Trophoblast cell (in vitro differentiated cells and primary cell): ENCODE measurements around the gene IPO11.

Experiments
- DNase-seq, 2 donors: peaks; one replicate each; pipeline ENCODE4 v3.0.0-alpha.2; 2016
- H2AFZ ChIP-seq: 2 replicates; pipeline ENCODE4 v1.6.1; 2013; ENCODE audit warnings: low read length, moderate library complexity, mild to moderate bottlenecking; ENCODE audit not compliant: insufficient read depth, poor library complexity
- H2AK5ac ChIP-seq: 2 replicates; pipeline ENCODE4 v1.6.1; 2013; ENCODE audit warnings: mild to moderate bottlenecking, low read length
- H2BK120ac ChIP-seq: 2 replicates; pipeline ENCODE4 v1.6.1; 2013; ENCODE audit warnings: low read length, mild to moderate bottlenecking, moderate library complexity; ENCODE audit not compliant: insufficient read depth, poor library complexity
- H2BK12ac ChIP-seq: 2 replicates; pipeline ENCODE4 v1.6.1; 2013; ENCODE audit warnings: mild to moderate bottlenecking, low read length, moderate library complexity
- H2BK5ac ChIP-seq: 2 replicates; pipeline ENCODE4 v1.6.1; 2013; ENCODE audit warnings: low read length, low read depth, moderate library complexity, mild to moderate bottlenecking; ENCODE audit not compliant: poor library complexity
- H3K14ac ChIP-seq: 2 replicates; pipeline ENCODE4 v1.6.1; 2013; ENCODE audit warnings: mild to moderate bottlenecking, low read length
- H3K18ac ChIP-seq: 2 replicates; pipeline ENCODE4 v1.6.1; 2013; ENCODE audit warnings: mild to moderate bottlenecking, low read length
- H3K23ac ChIP-seq: 2 replicates; pipeline ENCODE4 v1.6.1; 2013; ENCODE audit warnings: low read length
- H3K27ac ChIP-seq: 2 replicates; pipeline ENCODE4 v1.5.1; 2013; ENCODE audit warnings: low read depth, mild to moderate bottlenecking, inconsistent platforms, low read length, moderate library complexity
- H3K27me3 ChIP-seq: 2 replicates; pipeline ENCODE4 v1.6.1; 2013; ENCODE audit warnings: inconsistent platforms, mild to moderate bottlenecking, low read length, moderate library complexity; ENCODE audit not compliant: insufficient read depth
- H3K36me3 ChIP-seq, 2 experiments: 1 replicate in 1 of 2; 2 replicates in 1 of 2; pipeline ENCODE4 v1.6.1; 2013; ENCODE audit warnings: low read length in 2 of 2, mild to moderate bottlenecking in 2 of 2, moderate library complexity in 1 of 2; ENCODE audit not compliant: insufficient read depth in 2 of 2, control insufficient read depth in 1 of 2
- H3K4ac ChIP-seq: 2 replicates; pipeline ENCODE4 v1.6.1; 2013; ENCODE audit warnings: low read depth, mild to moderate bottlenecking, low read length, moderate library complexity
- H3K4me1 ChIP-seq, 2 experiments: 1 replicate in 1 of 2; 2 replicates in 1 of 2; pipeline ENCODE4 v1.6.1; 2013; ENCODE audit warnings: low read length in 2 of 2, mild to moderate bottlenecking in 2 of 2, moderate library complexity in 1 of 2; ENCODE audit not compliant: insufficient read depth in 2 of 2, control insufficient read depth in 1 of 2
- H3K4me2 ChIP-seq: 2 replicates; pipeline ENCODE4 v1.6.1; 2013; ENCODE audit warnings: inconsistent platforms, mild to moderate bottlenecking, low read length, moderate library complexity
- H3K4me3 ChIP-seq: 2 replicates; pipeline ENCODE4 v1.5.1; 2013; ENCODE audit warnings: mild to moderate bottlenecking, low read depth, low read length, inconsistent platforms
- H3K79me1 ChIP-seq: one replicate; pipeline ENCODE4 v1.6.1; 2013; ENCODE audit warnings: low read length
- H3K79me2 ChIP-seq: 2 replicates; pipeline ENCODE4 v1.6.1; 2013; ENCODE audit warnings: low read length, mild to moderate bottlenecking; ENCODE audit not compliant: control insufficient read depth, insufficient read depth, poor library complexity
- H3K9ac ChIP-seq: 2 replicates; pipeline ENCODE4 v1.6.1; 2013; ENCODE audit warnings: mild to moderate bottlenecking, low read length
- H3K9me3 ChIP-seq: 2 replicates; pipeline ENCODE4 v1.6.1; 2013; ENCODE audit warnings: low read depth, mild to moderate bottlenecking, control low read depth, inconsistent platforms, low read length; ENCODE audit not compliant: insufficient read depth
- H4K12ac ChIP-seq: 2 replicates; pipeline ENCODE4 v1.6.1; 2013; ENCODE audit warnings: low read depth, mild to moderate bottlenecking, low read length, moderate library complexity
- H4K8ac ChIP-seq: 2 replicates; pipeline ENCODE4 v1.6.1; 2013; ENCODE audit warnings: low read depth, mild to moderate bottlenecking, low read length, moderate library complexity
- H4K91ac ChIP-seq: one replicate; pipeline ENCODE4 v1.6.1; 2013; ENCODE audit warnings: low read depth, mild to moderate bottlenecking, low read length, moderate library complexity
- WGBS: extraction: QIAGEN DNeasy Blood & Tissue Kit; methylation state at CpG from one replicate; pipeline ENCODE4 v1.1.7; 2013; ENCODE audit warnings: missing lambda C conversion rate; ENCODE audit not compliant: insufficient read length, insufficient coverage; ENCODE audit errors: extremely low coverage; 5-methylcytosine and 5-hydroxymethylcytosine counted together

IPO11 gene

DNA sequence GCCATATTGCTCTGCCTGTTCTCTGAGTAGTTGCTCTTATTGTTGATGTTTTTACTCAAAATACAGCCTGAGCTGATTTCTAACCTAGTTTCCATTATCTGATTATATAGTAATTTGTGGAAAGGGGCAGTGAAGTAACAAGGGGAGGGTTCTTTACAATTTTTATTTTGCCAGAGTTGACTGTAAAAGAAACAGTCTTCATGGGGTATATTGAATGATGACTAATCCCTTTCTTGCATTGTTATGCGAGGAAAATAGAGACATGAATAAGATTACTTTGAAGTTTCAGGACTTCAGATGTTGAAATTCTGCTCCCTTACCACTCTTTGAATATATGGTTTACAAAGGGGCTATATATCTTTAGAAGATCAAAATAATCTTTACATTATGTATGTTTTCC, 156.9 kb downstream of the IPO11 start:
- Histone ChIP-seq H3K4ac (no peak overlapping the region), H3K79me1 (peaks cover 2% of the 10 kb centered on the region)

DNA sequence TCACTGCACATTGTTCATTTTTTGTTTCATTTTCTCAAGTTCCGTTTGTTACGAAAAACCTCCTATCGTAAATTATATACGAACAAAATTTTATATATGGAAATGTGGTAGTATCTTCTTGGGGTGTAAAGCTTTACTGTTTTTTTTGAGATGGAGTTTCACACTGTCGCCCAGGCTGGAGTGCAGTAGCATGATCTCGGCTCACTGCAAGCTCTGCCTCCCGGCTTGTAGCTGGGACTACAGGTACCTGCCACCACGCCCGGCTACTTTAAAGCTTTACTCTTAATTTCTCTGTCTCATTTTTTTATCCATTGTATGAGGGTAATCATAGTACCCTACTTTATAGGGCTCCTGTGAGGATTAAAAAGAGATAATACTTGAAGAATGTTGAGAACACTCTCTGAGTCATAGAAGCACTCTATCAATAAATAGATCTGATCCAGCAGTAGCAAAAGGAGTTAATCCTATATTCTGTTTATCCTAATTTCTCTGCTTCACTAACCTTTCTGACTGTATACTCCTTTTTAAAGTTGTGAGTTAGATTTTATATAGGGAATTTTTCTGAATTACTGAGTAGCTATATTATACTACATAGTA, 160.5 kb downstream of the IPO11 start:
- Histone ChIP-seq H3K4me2 (no peak overlapping the region), H3K14ac (no peak overlapping the region)

More for the DNA sequence above, 156.9 kb downstream of the IPO11 start:
- peak overlapping the region; percentile 29 for H3K4me2 ChIP-seq
- peaks cover 2% of the 10 kb centered on the region in 2 experiments for H3K4me1 ChIP-seq
- H3K36me3 ChIP-seq: peaks cover 2 to 4% of the 10 kb centered on the region in 2 experiments
- no peak overlapping the region for H3K18ac ChIP-seq
- peaks cover 4% of the 10 kb centered on the region for H3K9me3 ChIP-seq
- H3K79me2 ChIP-seq: no peaks in the 10 kb centered on the region
- H2AFZ ChIP-seq: no peak overlapping the region
- no peak overlapping the region for H3K4me3 ChIP-seq
- peak in 1 of 2 donors; percentile 30 for DNase-seq
- H4K91ac ChIP-seq: no peak overlapping the region
- H2BK12ac ChIP-seq: no peak overlapping the region
- H3K27me3 ChIP-seq: no peaks in the 10 kb centered on the region
- no peak overlapping the region for H3K14ac ChIP-seq
- no peak overlapping the region for H2AK5ac ChIP-seq
- no peak overlapping the region for H3K9ac ChIP-seq
- no peak overlapping the region for H2BK120ac ChIP-seq
- H3K27ac ChIP-seq: peak overlapping the region; percentile 95
- H4K12ac ChIP-seq: no peak overlapping the region
- no peak overlapping the region for H2BK5ac ChIP-seq
- no peak overlapping the region for H4K8ac ChIP-seq
- WGBS: no CpG with 5 or more reads among the region's 1 CpG
- H3K23ac ChIP-seq: no peak overlapping the region

DNA sequence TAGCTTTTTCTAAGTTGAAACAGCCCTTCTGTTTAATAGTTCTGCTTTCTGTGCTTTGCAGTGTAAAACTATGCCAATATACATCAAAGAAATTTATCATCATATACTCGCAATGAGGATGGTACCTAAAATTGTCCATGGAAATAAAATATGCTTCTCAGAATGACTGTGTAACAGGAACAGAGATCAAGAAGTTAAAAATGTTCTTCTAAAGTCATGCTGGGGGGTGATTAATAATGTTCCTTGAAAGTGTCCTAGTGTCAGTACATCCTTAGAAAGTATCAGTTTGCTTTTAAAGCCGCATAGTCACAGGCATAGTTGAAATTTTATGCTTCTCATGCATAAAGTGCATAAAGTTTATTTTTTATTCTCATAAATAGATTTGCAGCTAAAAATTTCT, 162.0 kb downstream of the IPO11 start:
- H2BK120ac ChIP-seq: no peak overlapping the region
- H3K79me2 ChIP-seq: no peaks in the 10 kb centered on the region
- H2BK5ac ChIP-seq: no peak overlapping the region
- H2AK5ac ChIP-seq: no peak overlapping the region
- H3K4me1 ChIP-seq: no peaks in the 10 kb centered on the region
- no peak overlapping the region for H3K14ac ChIP-seq
- H3K79me1 ChIP-seq: no peaks in the 10 kb centered on the region
- H3K27me3 ChIP-seq: no peaks in the 10 kb centered on the region
- no peak overlapping the region for H3K27ac ChIP-seq
- H4K12ac ChIP-seq: no peak overlapping the region
- H3K18ac ChIP-seq: no peak overlapping the region
- no peak for DNase-seq
- no peak overlapping the region for H3K4me2 ChIP-seq
- H4K91ac ChIP-seq: no peak overlapping the region
- no peak overlapping the region for H3K4me3 ChIP-seq
- peaks cover 0 to 2% of the 10 kb centered on the region in 2 experiments for H3K36me3 ChIP-seq
- H3K4ac ChIP-seq: no peak overlapping the region
- no peak overlapping the region for H2BK12ac ChIP-seq
- H3K9me3 ChIP-seq: no peaks in the 10 kb centered on the region
- no CpG with 5 or more reads among the region's 2 CpGs for WGBS
- no peak overlapping the region for H3K23ac ChIP-seq
- H2AFZ ChIP-seq: no peak overlapping the region
- H4K8ac ChIP-seq: no peak overlapping the region
- no peak overlapping the region for H3K9ac ChIP-seq

More for the DNA sequence above, 160.5 kb downstream of the IPO11 start:
- Histone ChIP-seq H2AFZ (no peak overlapping the region), H3K9ac (no peak overlapping the region), H3K27ac (no peak overlapping the region), H4K12ac (no peak overlapping the region), H3K4me1 (peaks cover 2% of the 10 kb centered on the region in 2 experiments), H4K91ac (peak overlapping the region; percentile 11), H3K4me3 (no peak overlapping the region), H3K18ac (peak overlapping the region; percentile 59), H2BK5ac (no peak overlapping the region), H3K4ac (no peak overlapping the region), H3K27me3 (no peaks in the 10 kb centered on the region), H3K9me3 (no peaks in the 10 kb centered on the region), H3K36me3 (peaks cover 0 to 2% of the 10 kb centered on the region in 2 experiments), H3K79me1 (peaks cover 2% of the 10 kb centered on the region), H3K79me2 (no peaks in the 10 kb centered on the region), H4K8ac (no peak overlapping the region), H2AK5ac (no peak overlapping the region), H2BK12ac (no peak overlapping the region), H3K23ac (no peak overlapping the region), H2BK120ac (no peak overlapping the region)
- DNase-seq: no peak
- WGBS: 100% methylated on average over 4 of the region's 9 CpGs

DNA sequence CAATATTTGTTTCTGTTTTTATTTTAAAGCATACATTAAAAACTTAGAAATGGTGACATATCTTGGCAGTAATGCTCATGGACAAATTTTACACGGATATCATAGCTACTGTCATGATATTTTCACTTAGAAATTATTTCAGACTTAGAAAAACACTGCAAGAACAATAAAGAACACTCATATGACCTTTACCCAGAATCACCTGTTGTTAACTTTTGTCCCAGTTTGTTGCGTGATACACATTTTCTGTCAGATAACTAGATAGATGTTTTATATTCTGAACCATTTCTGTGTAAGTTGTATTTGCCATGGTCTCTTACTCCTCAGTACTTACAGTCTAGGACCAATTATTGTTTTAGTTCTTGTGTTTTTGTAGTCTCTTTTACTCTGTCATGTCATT, 162.5 kb downstream of the IPO11 start:
- no peak overlapping the region for H2BK5ac ChIP-seq
- peaks cover 0 to 2% of the 10 kb centered on the region in 2 experiments for H3K36me3 ChIP-seq
- H3K18ac ChIP-seq: no peak overlapping the region
- no peak overlapping the region for H2BK120ac ChIP-seq
- H3K27ac ChIP-seq: no peak overlapping the region
- no peaks in the 10 kb centered on the region for H3K4me1 ChIP-seq
- no peak overlapping the region for H3K4me2 ChIP-seq
- H2AFZ ChIP-seq: no peak overlapping the region
- H4K91ac ChIP-seq: no peak overlapping the region
- no peak overlapping the region for H4K8ac ChIP-seq
- no peak overlapping the region for H3K4me3 ChIP-seq
- no peaks in the 10 kb centered on the region for H3K79me1 ChIP-seq
- no peak overlapping the region for H3K9ac ChIP-seq
- H3K79me2 ChIP-seq: no peaks in the 10 kb centered on the region
- H3K14ac ChIP-seq: no peak overlapping the region
- no peak overlapping the region for H2BK12ac ChIP-seq
- no peak overlapping the region for H4K12ac ChIP-seq
- WGBS: no CpG with 5 or more reads among the region's 2 CpGs
- H3K4ac ChIP-seq: no peak overlapping the region
- H3K23ac ChIP-seq: no peak overlapping the region
- no peak for DNase-seq
- no peaks in the 10 kb centered on the region for H3K9me3 ChIP-seq
- no peaks in the 10 kb centered on the region for H3K27me3 ChIP-seq
- no peak overlapping the region for H2AK5ac ChIP-seq
